Measurements from ENCODE around the gene IRAK1.

DNA sequence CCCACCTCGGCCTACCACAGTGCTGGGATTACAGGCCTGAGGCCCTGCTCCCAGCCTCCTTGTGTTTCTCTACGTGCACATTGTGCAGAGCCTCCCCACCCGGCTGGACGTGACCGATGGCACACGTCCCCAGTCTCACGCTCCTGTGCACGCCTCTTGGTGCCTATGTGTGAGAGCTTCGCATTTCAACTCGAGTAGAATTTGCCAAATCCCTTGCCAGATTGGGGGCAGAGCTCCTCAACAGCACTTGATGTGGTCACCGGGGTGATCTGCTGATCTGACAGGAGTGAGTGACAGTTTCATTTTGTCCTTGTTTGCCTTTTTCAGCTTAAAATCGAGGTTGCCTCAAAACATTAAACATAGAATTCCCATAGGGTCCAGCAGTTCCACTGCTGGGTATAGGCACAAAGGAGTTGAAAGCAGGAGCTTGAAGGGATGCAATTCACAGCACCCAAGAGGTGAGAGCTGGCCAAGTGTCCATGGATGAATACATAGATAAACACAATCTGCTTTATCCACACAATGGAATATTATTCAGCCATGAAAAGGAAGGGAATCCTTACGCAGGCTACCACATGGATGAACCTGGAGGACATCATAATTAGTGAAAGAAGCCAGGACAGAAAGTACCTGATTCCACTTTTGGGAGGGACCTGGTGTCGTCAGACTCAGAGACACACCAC, 29.6 kb downstream of the IRAK1 start:
- no peak for TF ChIP-seq PAX8 (IDR thresholded peaks at IDR 0.05)
- TF ChIP-seq, protein P1, sequence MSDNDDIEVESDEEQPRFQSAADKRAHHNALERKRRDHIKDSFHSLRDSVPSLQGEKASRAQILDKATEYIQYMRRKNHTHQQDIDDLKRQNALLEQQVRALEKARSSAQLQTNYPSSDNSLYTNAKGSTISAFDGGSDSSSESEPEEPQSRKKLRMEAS (IDR thresholded peaks at IDR 0.05; ENCODE audit: low read depth, low read length): no peak
- TF ChIP-seq, protein P2, sequence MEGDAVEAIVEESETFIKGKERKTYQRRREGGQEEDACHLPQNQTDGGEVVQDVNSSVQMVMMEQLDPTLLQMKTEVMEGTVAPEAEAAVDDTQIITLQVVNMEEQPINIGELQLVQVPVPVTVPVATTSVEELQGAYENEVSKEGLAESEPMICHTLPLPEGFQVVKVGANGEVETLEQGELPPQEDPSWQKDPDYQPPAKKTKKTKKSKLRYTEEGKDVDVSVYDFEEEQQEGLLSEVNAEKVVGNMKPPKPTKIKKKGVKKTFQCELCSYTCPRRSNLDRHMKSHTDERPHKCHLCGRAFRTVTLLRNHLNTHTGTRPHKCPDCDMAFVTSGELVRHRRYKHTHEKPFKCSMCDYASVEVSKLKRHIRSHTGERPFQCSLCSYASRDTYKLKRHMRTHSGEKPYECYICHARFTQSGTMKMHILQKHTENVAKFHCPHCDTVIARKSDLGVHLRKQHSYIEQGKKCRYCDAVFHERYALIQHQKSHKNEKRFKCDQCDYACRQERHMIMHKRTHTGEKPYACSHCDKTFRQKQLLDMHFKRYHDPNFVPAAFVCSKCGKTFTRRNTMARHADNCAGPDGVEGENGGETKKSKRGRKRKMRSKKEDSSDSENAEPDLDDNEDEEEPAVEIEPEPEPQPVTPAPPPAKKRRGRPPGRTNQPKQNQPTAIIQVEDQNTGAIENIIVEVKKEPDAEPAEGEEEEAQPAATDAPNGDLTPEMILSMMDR (IDR thresholded peaks at IDR 0.05 in 2 of 3, conservative IDR thresholded peaks at IDR 0.05 in 1 of 3; ENCODE audit: control insufficient read depth in 2 of 3, extremely low read depth in 1 of 3, insufficient read depth in 1 of 3, low read depth in 3 of 3, low read length in 3 of 3): no peak
- TF ChIP-seq MTA3 (IDR thresholded peaks at IDR 0.05; ENCODE audit: borderline replicate concordance, low read length): no peak
- TF ChIP-seq CBX5 (IDR thresholded peaks at IDR 0.05; ENCODE audit: low read depth): no peak
- no peak for TF ChIP-seq POLR2A (IDR thresholded peaks at IDR 0.05; ENCODE audit: low read depth, low read length)
- TF ChIP-seq CBFB (IDR thresholded peaks at IDR 0.05; ENCODE audit: low read depth): no peak
- no peak for TF ChIP-seq EP300 (IDR thresholded peaks at IDR 0.05; ENCODE audit: borderline replicate concordance in 1 of 2, control insufficient read depth in 1 of 2, low read depth in 2 of 2, low read length in 2 of 2)
- TF ChIP-seq SIN3A (IDR thresholded peaks at IDR 0.05; ENCODE audit: low read depth, low read length): no peak
- TF ChIP-seq BRCA1 (IDR thresholded peaks at IDR 0.05; ENCODE audit: low read depth, low read length): no peak
- TF ChIP-seq POLR2AphosphoS5 (IDR thresholded peaks at IDR 0.05; ENCODE audit: low read length): no peak
- no peak for TF ChIP-seq ZNF274 (IDR thresholded peaks at IDR 0.05; ENCODE audit: insufficient read depth, insufficient read length)
- TF ChIP-seq, protein P3, sequence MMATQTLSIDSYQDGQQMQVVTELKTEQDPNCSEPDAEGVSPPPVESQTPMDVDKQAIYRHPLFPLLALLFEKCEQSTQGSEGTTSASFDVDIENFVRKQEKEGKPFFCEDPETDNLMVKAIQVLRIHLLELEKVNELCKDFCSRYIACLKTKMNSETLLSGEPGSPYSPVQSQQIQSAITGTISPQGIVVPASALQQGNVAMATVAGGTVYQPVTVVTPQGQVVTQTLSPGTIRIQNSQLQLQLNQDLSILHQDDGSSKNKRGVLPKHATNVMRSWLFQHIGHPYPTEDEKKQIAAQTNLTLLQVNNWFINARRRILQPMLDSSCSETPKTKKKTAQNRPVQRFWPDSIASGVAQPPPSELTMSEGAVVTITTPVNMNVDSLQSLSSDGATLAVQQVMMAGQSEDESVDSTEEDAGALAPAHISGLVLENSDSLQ (IDR thresholded peaks at IDR 0.05): 0 out of 2 replicates have a peak, but pooled peaks have one; percentile 8
